Body of pancreas (tissue), 4 donors: Measurements from ENCODE around the gene BCAT1. TPM values are rescaled to one million over a fixed set of nuclear protein-coding genes. Genes with fewer than 3 reads are reported as not detected.

Experiments
- ATAC-seq: fragments of 150-250 bp; one replicate; pipeline ENCODE4 v1.9.1; 2016
- DNase-seq, 4 donors: peaks; one replicate each; pipeline ENCODE4 v3.0.0-alpha.2; 2019
- H3K27ac ChIP-seq, 4 donors: fragments of 200-600 bp; sonication (generic); 1 replicate in 3 of 4; 2 replicates in 1 of 4; pipeline versions ENCODE4 v1.5.1 to v1.6.1; 2016 to 2019; ENCODE audit warnings: mild to moderate bottlenecking in 1 of 4, mixed read lengths in 1 of 4, moderate library complexity in 1 of 4
- H3K27me3 ChIP-seq, 2 donors: fragments of 200-600 bp; sonication (generic); one replicate each; pipeline ENCODE4 v1.6.0; 2016; ENCODE audit warnings: mild to moderate bottlenecking in 1 of 2
- H3K36me3 ChIP-seq, 2 donors: fragments of 200-600 bp; sonication (generic); replicated peaks in 1 of 2; 2 replicates each; pipeline ENCODE4 v1.5.1; 2016; ENCODE audit warnings: low read depth in 2 of 2; ENCODE audit not compliant: insufficient read depth in 1 of 2
- H3K4me1 ChIP-seq: fragments of 200-600 bp; sonication (generic); one replicate; pipeline ENCODE4 v1.6.0; 2016
- H3K4me3 ChIP-seq, 2 donors: fragments of 200-600 bp; sonication (generic); 1 replicate in 1 of 2; 2 replicates in 1 of 2; pipeline ENCODE4 v1.5.1; 2016 to 2019
- H3K9me3 ChIP-seq, 3 donors: fragments of 200-600 bp; sonication (generic); 1 replicate in 2 of 3; 2 replicates in 1 of 3; pipeline ENCODE4 v1.5.1; 2016
- POLR2A ChIP-seq, 3 donors: fragments of 450-650 bp; IDR thresholded peaks; one replicate each; pipeline ENCODE4 v1.6.1; 2016; ENCODE audit warnings: antibody characterized with exemption in 3 of 3, mild to moderate bottlenecking in 2 of 3
- WGBS, 2 donors: methylation state at CpG; one replicate each; pipeline ENCODE4 v1.1.5; 2017; 5-methylcytosine and 5-hydroxymethylcytosine counted together
- intact Hi-C: fragments of 100-400 bp; cut with DNase I; formaldehyde crosslinking; loops from one replicate; pipeline ENCODE4 v1.15.1; 2023
- total RNA-seq, 2 donors: library from RNA; depleted of rRNA; stranded (reverse); fragments of >200 nt; gene quantifications; one replicate each; pipeline ENCODE4 v1.1.0, GENCODE V29; 2016
- TF ChIP-seq, protein P1 (sequence below), 7 experiments: fragments of 450-650 bp in 4 of 7; fragments of 200-600 bp in 3 of 7; sonication (generic) in 3 of 7; IDR thresholded peaks; one replicate each; pipeline ENCODE4 v1.5.1; 2016 to 2019; ENCODE audit warnings: antibody characterized with exemption in 7 of 7

Gene BCAT1
- total RNA-seq, 2 donors from 2014 or later, result 30.0 to 59.7 TPM

- WGBS, 2 donors, result 89 to 93% methylated on average over 13 of the region's 13 CpGs
These were observed 109.6 kb downstream of the BCAT1 start for GRCh38 chr12:24839268-24839791.

DNA sequence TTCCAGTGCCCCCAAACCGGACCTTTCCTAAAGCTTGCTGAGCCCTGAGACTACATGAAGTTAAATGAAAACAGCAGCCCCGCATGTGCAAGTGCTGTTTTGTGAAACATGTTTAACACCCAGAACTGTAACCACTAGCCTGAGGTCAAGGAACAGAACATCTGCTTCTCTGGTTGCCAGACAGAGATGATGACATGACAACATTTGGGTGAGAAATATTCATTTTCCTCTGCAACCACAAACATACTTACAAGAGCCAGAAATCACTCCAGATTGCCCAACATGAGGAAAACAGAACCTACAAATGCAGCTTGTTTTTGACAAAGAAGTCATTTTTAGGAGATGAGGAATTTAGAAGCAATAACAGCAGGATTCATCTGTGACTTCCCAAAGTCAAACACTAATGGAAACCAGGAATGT lies 110.4 kb downstream of the BCAT1 start:
- peaks cover 4% of the 10 kb centered on the region for H3K4me1 ChIP-seq
- no peaks in the 10 kb centered on the region for H3K9me3 ChIP-seq
- 60 to 75% methylated on average over 2 of the region's 2 CpGs for WGBS, 2 donors
- ATAC-seq (peak; percentile 38), DNase-seq (peak in 1 of 4 donors; percentile 63)
- H3K27ac ChIP-seq, result peak overlapping the region in 2 of 4 donors; percentile 17 to 26
- H3K36me3 ChIP-seq, result no peaks in the 10 kb centered on the region
- H3K4me3 ChIP-seq, result no peak overlapping the region
- intact Hi-C loops, result no loop called here
- TF ChIP-seq POLR2A (IDR thresholded peaks at IDR 0.05), result no peak
- TF ChIP-seq, protein P1, sequence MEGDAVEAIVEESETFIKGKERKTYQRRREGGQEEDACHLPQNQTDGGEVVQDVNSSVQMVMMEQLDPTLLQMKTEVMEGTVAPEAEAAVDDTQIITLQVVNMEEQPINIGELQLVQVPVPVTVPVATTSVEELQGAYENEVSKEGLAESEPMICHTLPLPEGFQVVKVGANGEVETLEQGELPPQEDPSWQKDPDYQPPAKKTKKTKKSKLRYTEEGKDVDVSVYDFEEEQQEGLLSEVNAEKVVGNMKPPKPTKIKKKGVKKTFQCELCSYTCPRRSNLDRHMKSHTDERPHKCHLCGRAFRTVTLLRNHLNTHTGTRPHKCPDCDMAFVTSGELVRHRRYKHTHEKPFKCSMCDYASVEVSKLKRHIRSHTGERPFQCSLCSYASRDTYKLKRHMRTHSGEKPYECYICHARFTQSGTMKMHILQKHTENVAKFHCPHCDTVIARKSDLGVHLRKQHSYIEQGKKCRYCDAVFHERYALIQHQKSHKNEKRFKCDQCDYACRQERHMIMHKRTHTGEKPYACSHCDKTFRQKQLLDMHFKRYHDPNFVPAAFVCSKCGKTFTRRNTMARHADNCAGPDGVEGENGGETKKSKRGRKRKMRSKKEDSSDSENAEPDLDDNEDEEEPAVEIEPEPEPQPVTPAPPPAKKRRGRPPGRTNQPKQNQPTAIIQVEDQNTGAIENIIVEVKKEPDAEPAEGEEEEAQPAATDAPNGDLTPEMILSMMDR (IDR thresholded peaks at IDR 0.05), result no peak
- H3K27me3 ChIP-seq, result no peaks in the 10 kb centered on the region

More at GRCh38 chr12:24839268-24839791, 109.6 kb downstream of the BCAT1 start:
- H3K27ac ChIP-seq, result no peak overlapping the region
- no peak overlapping the region for H3K4me3 ChIP-seq
- ATAC-seq (no peak), DNase-seq (no peak)
- H3K4me1 ChIP-seq, result peaks cover 4% of the 10 kb centered on the region
- no peaks in the 10 kb centered on the region for H3K27me3 ChIP-seq
- H3K9me3 ChIP-seq, result no peaks in the 10 kb centered on the region
- intact Hi-C loops, result no loop called here
- no peaks in the 10 kb centered on the region for H3K36me3 ChIP-seq
- TF ChIP-seq, protein P1 (IDR thresholded peaks at IDR 0.05), result no peak
- TF ChIP-seq POLR2A (IDR thresholded peaks at IDR 0.05), result no peak

- DNase-seq (no peak), ATAC-seq (no peak)
- peaks cover 4% of the 10 kb centered on the region for H3K4me1 ChIP-seq
- no peak overlapping the region for H3K27ac ChIP-seq
- H3K27me3 ChIP-seq, result no peaks in the 10 kb centered on the region
- WGBS, 2 donors, result 94 to 95% methylated on average over 2 of the region's 2 CpGs
- H3K9me3 ChIP-seq, result no peaks in the 10 kb centered on the region
- no peaks in the 10 kb centered on the region for H3K36me3 ChIP-seq
- H3K4me3 ChIP-seq, result no peak overlapping the region
- intact Hi-C loops, result no loop called here
- TF ChIP-seq, protein P1 (IDR thresholded peaks at IDR 0.05), result no peak
- TF ChIP-seq POLR2A (IDR thresholded peaks at IDR 0.05), result no peak
These were observed 113.5 kb downstream of the BCAT1 start for GRCh38 chr12:24835377-24835776.

DNA sequence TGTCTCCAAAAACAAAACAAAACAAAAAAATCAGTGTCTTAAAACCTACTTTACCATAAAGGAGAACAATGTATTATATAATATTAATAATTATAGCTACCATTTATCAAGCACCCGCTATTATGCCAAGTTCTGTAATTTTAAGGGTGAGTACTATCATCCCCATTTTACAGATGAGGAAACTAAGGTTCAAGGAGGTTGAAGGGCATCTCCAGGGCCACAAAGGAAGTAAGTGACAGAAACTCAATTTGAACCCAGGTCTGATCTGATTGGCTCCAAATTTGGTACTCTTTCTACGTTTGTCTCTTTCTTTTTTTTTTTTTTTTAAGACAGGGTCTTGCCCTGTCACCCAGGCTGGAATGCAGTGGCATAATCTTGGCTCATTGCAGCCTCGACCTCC lies 115.4 kb downstream of the BCAT1 start:
- Histone ChIP-seq H3K4me3 (no peak overlapping the region), H3K27me3 (no peaks in the 10 kb centered on the region), H3K27ac (no peak overlapping the region), H3K36me3 (no peaks in the 10 kb centered on the region), H3K9me3 (no peaks in the 10 kb centered on the region), H3K4me1 (peaks cover 4% of the 10 kb centered on the region)
- intact Hi-C loops, result no loop called here
- DNase-seq (no peak), ATAC-seq (no peak)
- TF ChIP-seq POLR2A (IDR thresholded peaks at IDR 0.05), result no peak
- TF ChIP-seq, protein P1 (IDR thresholded peaks at IDR 0.05), result no peak
- WGBS, 2 donors, result 82 to 85% methylated on average over 3 of the region's 3 CpGs
